ENCODE measurements around the gene BRINP3.

The BRINP3 gene

DNA sequence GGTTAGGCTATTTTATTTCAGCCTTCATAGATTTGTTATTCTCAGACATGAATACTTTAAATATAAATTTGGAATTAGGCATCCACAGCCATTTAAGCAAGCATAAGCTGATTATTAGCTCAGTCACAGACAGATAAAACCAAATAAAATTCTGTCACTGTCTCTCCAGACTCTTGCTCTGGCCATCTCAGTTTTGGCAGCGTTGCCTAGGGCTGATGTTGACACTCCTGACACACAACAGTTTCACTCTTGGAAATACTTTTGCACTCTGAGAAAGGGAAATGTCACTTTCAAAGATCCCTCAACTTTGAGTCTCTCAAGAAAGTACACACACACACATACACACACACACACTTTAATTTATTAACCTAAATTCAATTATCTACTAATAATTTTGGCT, 372.7 kb downstream of the BRINP3 start:
- H3K27me3 ChIP-seq (ENCODE audit: insufficient read depth, low read length): no peaks in the 10 kb centered on the region
- no peaks in the 10 kb centered on the region for H3F3A ChIP-seq (ENCODE audit: insufficient read depth, low read length)
- H2AFZ ChIP-seq (ENCODE audit: low read length): no peak overlapping the region
- no peak for TF ChIP-seq EZH2 (IDR thresholded peaks at IDR 0.05; ENCODE audit: borderline replicate concordance, low read length)
- TF ChIP-seq, protein P1, sequence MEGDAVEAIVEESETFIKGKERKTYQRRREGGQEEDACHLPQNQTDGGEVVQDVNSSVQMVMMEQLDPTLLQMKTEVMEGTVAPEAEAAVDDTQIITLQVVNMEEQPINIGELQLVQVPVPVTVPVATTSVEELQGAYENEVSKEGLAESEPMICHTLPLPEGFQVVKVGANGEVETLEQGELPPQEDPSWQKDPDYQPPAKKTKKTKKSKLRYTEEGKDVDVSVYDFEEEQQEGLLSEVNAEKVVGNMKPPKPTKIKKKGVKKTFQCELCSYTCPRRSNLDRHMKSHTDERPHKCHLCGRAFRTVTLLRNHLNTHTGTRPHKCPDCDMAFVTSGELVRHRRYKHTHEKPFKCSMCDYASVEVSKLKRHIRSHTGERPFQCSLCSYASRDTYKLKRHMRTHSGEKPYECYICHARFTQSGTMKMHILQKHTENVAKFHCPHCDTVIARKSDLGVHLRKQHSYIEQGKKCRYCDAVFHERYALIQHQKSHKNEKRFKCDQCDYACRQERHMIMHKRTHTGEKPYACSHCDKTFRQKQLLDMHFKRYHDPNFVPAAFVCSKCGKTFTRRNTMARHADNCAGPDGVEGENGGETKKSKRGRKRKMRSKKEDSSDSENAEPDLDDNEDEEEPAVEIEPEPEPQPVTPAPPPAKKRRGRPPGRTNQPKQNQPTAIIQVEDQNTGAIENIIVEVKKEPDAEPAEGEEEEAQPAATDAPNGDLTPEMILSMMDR (IDR thresholded peaks at IDR 0.05; ENCODE audit: low read length): no peak
- no peak overlapping the region for H3K4me2 ChIP-seq (ENCODE audit: low read length)
- no peaks in the 10 kb centered on the region for H3K36me3 ChIP-seq (ENCODE audit: insufficient read depth, low read length)
- no peaks in the 10 kb centered on the region for H3K4me1 ChIP-seq (ENCODE audit: insufficient read depth, low read length, severe bottlenecking)
- H3K4me3 ChIP-seq (ENCODE audit: low read depth, low read length, poor library complexity, severe bottlenecking): no peak overlapping the region
- H3K9me2 ChIP-seq (ENCODE audit: low read depth, low read length): no peaks in the 10 kb centered on the region; the same call in 1 of the 2 replicates
- no peak overlapping the region for H3K9ac ChIP-seq (ENCODE audit: low read length)
- no peak overlapping the region for H3K27ac ChIP-seq (ENCODE audit: low read depth, low read length, poor library complexity, severe bottlenecking)
- no peaks in the 10 kb centered on the region for H3K9me3 ChIP-seq (ENCODE audit: low read length)
- H4K20me1 ChIP-seq (ENCODE audit: insufficient read depth, low read length): no peaks in the 10 kb centered on the region
- H3K79me2 ChIP-seq (ENCODE audit: insufficient read depth, low read length): no peaks in the 10 kb centered on the region

DNA sequence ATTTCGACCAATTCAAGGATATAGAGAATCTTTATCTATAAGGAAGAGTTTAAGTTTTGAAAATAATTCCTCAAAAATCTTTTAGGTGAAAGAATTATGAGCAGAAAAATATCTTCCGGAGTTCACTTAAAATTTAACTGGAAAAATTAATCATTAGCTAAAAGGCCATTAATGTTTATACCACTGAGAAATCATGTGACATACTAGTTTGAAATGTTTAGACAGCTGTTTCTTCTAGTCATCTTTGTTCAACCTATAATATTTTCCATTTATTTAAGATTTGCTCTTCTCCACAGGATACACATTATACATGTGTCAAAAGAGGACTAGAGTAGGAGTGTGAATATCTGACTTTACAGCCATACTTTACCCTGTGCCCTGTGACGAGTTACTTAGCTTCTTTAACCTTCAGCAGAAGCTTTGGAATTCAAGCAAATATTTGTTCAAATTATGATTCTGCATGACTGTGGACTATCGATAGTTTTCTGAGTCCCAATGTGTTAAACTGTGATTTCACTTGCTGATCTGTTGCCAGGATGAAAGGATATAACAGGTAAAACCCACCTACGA, 374.8 kb downstream of the BRINP3 start:
- no peaks in the 10 kb centered on the region for H3K9me3 ChIP-seq (ENCODE audit: low read length)
- no peaks in the 10 kb centered on the region for H3K27me3 ChIP-seq (ENCODE audit: insufficient read depth, low read length)
- no peak overlapping the region for H2AFZ ChIP-seq (ENCODE audit: low read length)
- H3K4me3 ChIP-seq (ENCODE audit: low read depth, low read length, poor library complexity, severe bottlenecking): no peak overlapping the region
- H3K4me2 ChIP-seq (ENCODE audit: low read length): no peak overlapping the region
- no peaks in the 10 kb centered on the region for H3K79me2 ChIP-seq (ENCODE audit: insufficient read depth, low read length)
- H3K36me3 ChIP-seq (ENCODE audit: insufficient read depth, low read length): no peaks in the 10 kb centered on the region
- no peaks in the 10 kb centered on the region; the same call in 1 of the 2 replicates for H3K9me2 ChIP-seq (ENCODE audit: low read depth, low read length)
- no peak overlapping the region for H3K9ac ChIP-seq (ENCODE audit: low read length)
- no peaks in the 10 kb centered on the region for H4K20me1 ChIP-seq (ENCODE audit: insufficient read depth, low read length)
- no peak overlapping the region for H3K27ac ChIP-seq (ENCODE audit: low read depth, low read length, poor library complexity, severe bottlenecking)
- TF ChIP-seq, protein P1 (IDR thresholded peaks at IDR 0.05; ENCODE audit: low read length): no peak
- TF ChIP-seq EZH2 (IDR thresholded peaks at IDR 0.05; ENCODE audit: borderline replicate concordance, low read length): no peak
- no peaks in the 10 kb centered on the region for H3K4me1 ChIP-seq (ENCODE audit: insufficient read depth, low read length, severe bottlenecking)
- H3F3A ChIP-seq (ENCODE audit: insufficient read depth, low read length): no peaks in the 10 kb centered on the region

DNA sequence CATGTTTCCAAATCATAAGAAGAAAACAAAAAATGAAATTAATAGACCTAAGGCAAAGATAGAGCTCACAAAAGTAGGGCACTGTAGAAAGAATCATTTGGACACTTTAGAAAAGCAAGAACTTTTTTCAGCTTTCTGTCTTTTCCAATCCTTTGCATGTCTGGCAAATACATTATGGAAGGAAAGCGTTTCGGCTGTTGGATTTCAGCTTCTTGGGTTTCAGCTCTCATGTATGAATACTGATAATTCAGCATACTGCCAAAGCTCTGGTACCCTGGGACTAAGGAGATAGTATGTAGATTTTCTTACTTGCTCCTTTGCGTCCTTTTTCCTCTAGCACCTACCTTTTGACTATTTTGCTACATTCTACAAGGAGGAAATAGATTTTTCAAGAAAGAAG, 375.9 kb downstream of the BRINP3 start:
- Histone ChIP-seq H4K20me1 (ENCODE audit: insufficient read depth, low read length) (no peaks in the 10 kb centered on the region), H3F3A (ENCODE audit: insufficient read depth, low read length) (no peaks in the 10 kb centered on the region), H3K27me3 (ENCODE audit: insufficient read depth, low read length) (no peaks in the 10 kb centered on the region), H3K4me2 (ENCODE audit: low read length) (no peak overlapping the region), H3K36me3 (ENCODE audit: insufficient read depth, low read length) (no peaks in the 10 kb centered on the region), H3K4me1 (ENCODE audit: insufficient read depth, low read length, severe bottlenecking) (no peaks in the 10 kb centered on the region), H3K4me3 (ENCODE audit: low read depth, low read length, poor library complexity, severe bottlenecking) (no peak overlapping the region), H3K27ac (ENCODE audit: low read depth, low read length, poor library complexity, severe bottlenecking) (no peak overlapping the region), H3K9me2 (ENCODE audit: low read depth, low read length) (no peaks in the 10 kb centered on the region), H3K9me3 (ENCODE audit: low read length) (no peaks in the 10 kb centered on the region), H2AFZ (ENCODE audit: low read length) (no peak overlapping the region), H3K79me2 (ENCODE audit: insufficient read depth, low read length) (no peaks in the 10 kb centered on the region), H3K9ac (ENCODE audit: low read length) (no peak overlapping the region)
- TF ChIP-seq, protein P1 (IDR thresholded peaks at IDR 0.05; ENCODE audit: low read length): no peak
- no peak for TF ChIP-seq EZH2 (IDR thresholded peaks at IDR 0.05; ENCODE audit: borderline replicate concordance, low read length)
